G401.6 (cell line): ENCODE results near the gene SEMA4G.
"Not testable (repeated sequence)": the region's sequence is repeated elsewhere in the genome, so short reads cannot be mapped to it uniquely, and the experiment has no call there.

ENCODE experiments used
- FAIRE-seq: peaks from 2 replicates; lab custom pipeline; 2012; peaks lifted over from hg19 to GRCh38; lab: Jason Lieb, UNC

Gene SEMA4G

GRCh38 chr10:100970914-100971811 is 1.9 kb downstream of the SEMA4G start:
- FAIRE-seq: no peak

GRCh38 chr10:100972115-100972903 is 3.0 kb downstream of the SEMA4G start:
- no peak for FAIRE-seq

GRCh38 chr10:100972904-100973535 is 3.7 kb downstream of the SEMA4G start:
- no peak for FAIRE-seq

GRCh38 chr10:100975397-100975796 is 6.1 kb downstream of the SEMA4G start:
- not testable (repeated sequence) for FAIRE-seq

- no peak for FAIRE-seq
Observed at GRCh38 chr10:100976906-100977305, 7.6 kb downstream of the SEMA4G start.

- no peak for FAIRE-seq
Observed at GRCh38 chr10:100977436-100977835, 8.1 kb downstream of the SEMA4G start.

GRCh38 chr10:100978121-100978900 is 9.0 kb downstream of the SEMA4G start:
- no peak for FAIRE-seq

- no peak for FAIRE-seq
Observed at GRCh38 chr10:100978901-100979195, 9.5 kb downstream of the SEMA4G start.

GRCh38 chr10:100979791-100980272 is 10.5 kb downstream of the SEMA4G start:
- FAIRE-seq: no peak

GRCh38 chr10:100980311-100980710 is 11.0 kb downstream of the SEMA4G start:
- no peak for FAIRE-seq

GRCh38 chr10:100980711-100981110 is 11.4 kb downstream of the SEMA4G start:
- no peak for FAIRE-seq

GRCh38 chr10:100981178-100981772 is 12.0 kb downstream of the SEMA4G start:
- FAIRE-seq: no peak

- no peak for FAIRE-seq
Observed at GRCh38 chr10:100982916-100983830, 13.9 kb downstream of the SEMA4G start.

- no peak for FAIRE-seq
Observed at GRCh38 chr10:100983868-100984671, 14.8 kb downstream of the SEMA4G start.

- no peak for FAIRE-seq
Observed at GRCh38 chr10:100984672-100985177, 15.4 kb downstream of the SEMA4G start.

GRCh38 chr10:100985336-100985735 is 16.0 kb downstream of the SEMA4G start:
- FAIRE-seq: no peak

GRCh38 chr10:100986623-100986951 is 17.3 kb downstream of the SEMA4G start:
- FAIRE-seq: no peak

- peak; percentile 34 for FAIRE-seq
Observed at GRCh38 chr10:100986952-100987684, 17.8 kb downstream of the SEMA4G start, which contains the start of the genes MRPL43 and TWNK. TSS of gene MRPL43 (minus strand) at chr10:100987497. CDS start at chr10:100987443, 54 bp downstream. TSS of gene TWNK (plus strand) at chr10:100987543. CDS start at chr10:100988211, 668 bp downstream.

- no peak for FAIRE-seq
Observed at GRCh38 chr10:100987685-100988049, 18.4 kb downstream of the SEMA4G start.
